Activated naive CD8-positive, alpha-beta T cell treated with anti-CD3 and anti-CD28 coated beads for 36 hours (primary cell): ENCODE results near the gene CKB. TPM values are rescaled to one million over a fixed set of nuclear protein-coding genes. Genes with fewer than 3 reads are reported as not detected.

Source experiments
- DNase-seq: peaks from one replicate; pipeline ENCODE4 v3.0.0; 2021
- H3K27ac Mint-ChIP-seq: one replicate; pipeline ENCODE4 v1.8.0; 2022; ENCODE audit warnings: mild to moderate bottlenecking, moderate library complexity, mixed read lengths
- H3K27me3 Mint-ChIP-seq: one replicate; pipeline ENCODE4 v1.8.0; 2022; ENCODE audit warnings: mild to moderate bottlenecking, mixed read lengths
- H3K36me3 Mint-ChIP-seq: one replicate; pipeline ENCODE4 v1.8.0; 2021; ENCODE audit warnings: mild to moderate bottlenecking, mixed read lengths
- H3K4me1 Mint-ChIP-seq: one replicate; pipeline ENCODE4 v1.8.0; 2021; ENCODE audit warnings: mixed read lengths
- H3K4me3 Mint-ChIP-seq: one replicate; pipeline ENCODE4 v1.8.0; 2022; ENCODE audit warnings: mild to moderate bottlenecking, moderate library complexity, mixed read lengths
- H3K9me3 Mint-ChIP-seq: one replicate; pipeline ENCODE4 v1.8.0; 2022; ENCODE audit warnings: mixed read lengths
- total RNA-seq, 2 experiments: library from RNA; stranded (reverse); gene quantifications; one replicate each; pipeline ENCODE4 v1.2.3, GENCODE V29; 2021

Gene CKB
- total RNA-seq, 2 experiments from 2014 or later: 3.1 to 3.3 TPM

GRCh38 chr14:103483600-103483999 is 39.0 kb downstream of the CKB start:
- Mint-ChIP-seq H3K27ac (no peak overlapping the region), H3K4me1 (peaks cover 16% of the 10 kb centered on the region), H3K9me3 (no peaks in the 10 kb centered on the region)

GRCh38 chr14:103480595-103480994 is 42.0 kb downstream of the CKB start:
- DNase-seq: no peak
- H3K9me3 Mint-ChIP-seq: no peaks in the 10 kb centered on the region
- H3K4me3 Mint-ChIP-seq: no peak overlapping the region
- peaks cover 26% of the 10 kb centered on the region for H3K36me3 Mint-ChIP-seq
- no peaks in the 10 kb centered on the region for H3K27me3 Mint-ChIP-seq
- peak overlapping the region; percentile 44 for H3K27ac Mint-ChIP-seq
- H3K4me1 Mint-ChIP-seq: peaks cover 18% of the 10 kb centered on the region

More at GRCh38 chr14:103483600-103483999, 39.0 kb downstream of the CKB start:
- Mint-ChIP-seq H3K4me3 (no peak overlapping the region), H3K27me3 (no peaks in the 10 kb centered on the region), H3K36me3 (peaks cover 18% of the 10 kb centered on the region)
- DNase-seq: no peak

GRCh38 chr14:103476631-103477030 is 46.0 kb downstream of the CKB start:
- H3K9me3 Mint-ChIP-seq: no peaks in the 10 kb centered on the region
- H3K4me1 Mint-ChIP-seq: peaks cover 18% of the 10 kb centered on the region
- H3K27ac Mint-ChIP-seq: no peak overlapping the region
- no peak overlapping the region for H3K4me3 Mint-ChIP-seq
- no peak for DNase-seq
- H3K27me3 Mint-ChIP-seq: no peaks in the 10 kb centered on the region
- peaks cover 25% of the 10 kb centered on the region for H3K36me3 Mint-ChIP-seq

- H3K4me1 Mint-ChIP-seq: peaks cover 15% of the 10 kb centered on the region
- H3K27me3 Mint-ChIP-seq: no peaks in the 10 kb centered on the region
- H3K4me3 Mint-ChIP-seq: no peak overlapping the region
- H3K9me3 Mint-ChIP-seq: no peaks in the 10 kb centered on the region
- peak overlapping the region; percentile 9 for H3K27ac Mint-ChIP-seq
- DNase-seq: no peak
- H3K36me3 Mint-ChIP-seq: peaks cover 21% of the 10 kb centered on the region
Measured at GRCh38 chr14:103476065-103476464, 46.6 kb downstream of the CKB start.

- H3K27ac Mint-ChIP-seq: no peak overlapping the region
- H3K27me3 Mint-ChIP-seq: no peaks in the 10 kb centered on the region
- peaks cover 19% of the 10 kb centered on the region for H3K36me3 Mint-ChIP-seq
- no peak overlapping the region for H3K4me3 Mint-ChIP-seq
- DNase-seq: no peak
- no peaks in the 10 kb centered on the region for H3K9me3 Mint-ChIP-seq
- peaks cover 4% of the 10 kb centered on the region for H3K4me1 Mint-ChIP-seq
Measured at GRCh38 chr14:103474893-103475292, 47.7 kb downstream of the CKB start.

GRCh38 chr14:103472939-103473338 is 49.7 kb downstream of the CKB start:
- Mint-ChIP-seq H3K27ac (peak overlapping the region; percentile 43), H3K9me3 (no peaks in the 10 kb centered on the region), H3K4me1 (peaks cover 2% of the 10 kb centered on the region), H3K27me3 (no peaks in the 10 kb centered on the region), H3K36me3 (peaks cover 18% of the 10 kb centered on the region), H3K4me3 (no peak overlapping the region)
- no peak for DNase-seq

Other genes starting within 250 kb of the CKB start
- gene EIF5, start 188.6 kb downstream of the CKB start, total RNA-seq: 100 to 1,000 TPM; 409 to 421 TPM
- 10 to 100 TPM; 71.0 to 74.3 TPM for gene MARK3, start 137.4 kb downstream of the CKB start, total RNA-seq
- 10 to 100 TPM; 20.6 to 22.1 TPM for gene TRMT61A, start 6.4 kb upstream of the CKB start, total RNA-seq
- 10 to 100 TPM; 36.3 to 38.9 TPM for gene BAG5, start 39.8 kb upstream of the CKB start, total RNA-seq
- gene COA8, start 40.1 kb upstream of the CKB start, total RNA-seq: 10 to 100 TPM; 42.9 to 44.2 TPM
- 10 to 100 TPM; 88.0 to 88.6 TPM for gene KLC1, start 106.4 kb upstream of the CKB start, total RNA-seq
- 10 to 100 TPM; 57.8 to 65.0 TPM for gene XRCC3, start 192.6 kb upstream of the CKB start, total RNA-seq
- gene ZFYVE21, start 193.0 kb upstream of the CKB start, total RNA-seq: 1 to 10 TPM; 8.0 to 8.9 TPM